Right lobe of liver (tissue), 6 donors: ENCODE measurements around the gene SPTB. TPM values are rescaled to one million over a fixed set of nuclear protein-coding genes. Genes with fewer than 3 reads are reported as not detected.

ENCODE experiments used
- ATAC-seq, 4 donors: fragments of 200-7000 bp; cut with Tn5 transposase; one replicate each; pipeline ENCODE4 v1.9.1; 2020; ENCODE audit warnings: mild to moderate bottlenecking in 4 of 4, moderate library complexity in 4 of 4
- DNase-seq, 3 donors: peaks; one replicate each; pipeline ENCODE4 v3.0.0-alpha.2; 2020
- H3K27ac ChIP-seq, 3 donors: fragments of 200-600 bp; one replicate each; pipeline ENCODE4 v1.8.0; 2022
- H3K27me3 ChIP-seq, 2 donors: fragments of 200-600 bp; one replicate each; pipeline ENCODE4 v1.8.0; 2022
- H3K36me3 ChIP-seq, 4 donors: fragments of 200-600 bp; sonication (generic) in 1 of 4; one replicate each; pipeline versions ENCODE4 v1.5.1 to v1.8.0; 2017 to 2022; ENCODE audit warnings: control low read depth in 1 of 4
- H3K4me1 ChIP-seq, 4 donors: fragments of 200-600 bp; sonication (generic) in 1 of 4; one replicate each; pipeline versions ENCODE4 v1.5.1 to v1.8.0; 2017 to 2022; ENCODE audit warnings: control low read depth in 1 of 4
- H3K4me3 ChIP-seq, 3 donors: fragments of 200-600 bp; one replicate each; pipeline ENCODE4 v1.8.0; 2022
- H3K9me3 ChIP-seq, 4 donors: fragments of 200-600 bp; sonication (generic) in 1 of 4; one replicate each; pipeline versions ENCODE4 v1.5.1 to v1.8.0; 2017 to 2022; ENCODE audit warnings: control low read depth in 1 of 4
- CTCF ChIP-seq, 4 donors: fragments of 200-600 bp in 3 of 4; fragments of 450-650 bp in 1 of 4; IDR thresholded peaks; one replicate each; pipeline versions ENCODE4 v1.5.1 to v1.8.0; 2016 to 2022; ENCODE audit warnings: antibody characterized with exemption in 4 of 4, mild to moderate bottlenecking in 2 of 4
- POLR2A ChIP-seq: fragments of 450-650 bp; IDR thresholded peaks from one replicate; pipeline ENCODE4 v1.6.1; 2017; ENCODE audit warnings: antibody characterized with exemption, mild to moderate bottlenecking
- WGBS: methylation state at CpG from one replicate; pipeline ENCODE4 v1.1.6; 2018; ENCODE audit warnings: low coverage, low lambda C conversion rate; ENCODE audit not compliant: insufficient coverage; ENCODE audit errors: missing lambda C conversion rate; 5-methylcytosine and 5-hydroxymethylcytosine counted together
- intact Hi-C, 2 donors: fragments of 100-400 bp; cut with DNase I; formaldehyde crosslinking; loops; one replicate each; pipeline versions ENCODE4 v1.11.2 to v1.14.1; 2022
- total RNA-seq, 6 experiments: library from RNA; depleted of rRNA in 2 of 6; stranded (reverse); fragments of >200 nt in 2 of 6; fragmentation: NEBNext Ultra II Directional in 3 of 6; extraction: Animal tissue kit (Norgen Biotek cat#: 25700) in 3 of 6; gene quantifications; one replicate each; pipeline versions ENCODE4 v1.1.0 to v1.2.4, GENCODE V29; 2016 to 2023
- donor health status: DM: no; HTN: yes; CAD: no.
- donor health status: DM: no; HTN: no; CAD: no.
- donor health status: DM: no; HTN: no; CAD: no.
- donor health status: DM: no; HTN: yes; CAD: no.
- donor health status: DM: no; HTN: yes; CAD: no.

The SPTB gene
- total RNA-seq, 6 experiments from 2014 or later, result 0.12 to 2.4 (median 0.72) TPM

- Histone ChIP-seq H3K4me1 (no peaks in the 10 kb centered on the region), H3K4me3 (no peak overlapping the region), H3K27me3 (no peaks in the 10 kb centered on the region), H3K36me3 (no peaks in the 10 kb centered on the region), H3K27ac (no peak overlapping the region), H3K9me3 (no peaks in the 10 kb centered on the region)
- no peak for ATAC-seq
- no peak for TF ChIP-seq CTCF (IDR thresholded peaks at IDR 0.05)
- no peak for TF ChIP-seq POLR2A
- 80% methylated on average over 1 of the region's 5 CpGs for WGBS
- intact Hi-C loops, result loop anchor here in 1 of 2 donors (5.0 kb wide), 1 partner anchor 84 kb away; no protein-coding TSS in a partner anchor
- peak in 1 of 3 donors; percentile 17 for DNase-seq
Observed at GRCh38 chr14:64756712-64757111, 123.0 kb downstream of the SPTB start.

- ATAC-seq (peak in 1 of 4 donors; percentile 4), DNase-seq (no peak)
- no peaks in the 10 kb centered on the region for H3K9me3 ChIP-seq
- no peaks in the 10 kb centered on the region for H3K4me1 ChIP-seq
- no peak overlapping the region for H3K27ac ChIP-seq
- WGBS, result 50% methylated on average over 5 of the region's 9 CpGs
- H3K27me3 ChIP-seq, result no peaks in the 10 kb centered on the region
- no peak for TF ChIP-seq CTCF (IDR thresholded peaks at IDR 0.05)
- intact Hi-C loops, result loop anchor here in 1 of 2 donors (5.0 kb wide), 1 partner anchor 84 kb away; no protein-coding TSS in a partner anchor
- H3K36me3 ChIP-seq, result no peaks in the 10 kb centered on the region
- H3K4me3 ChIP-seq, result no peak overlapping the region
Observed at GRCh38 chr14:64755781-64756221, 123.9 kb downstream of the SPTB start.

GRCh38 chr14:64754685-64755084 is 125.0 kb downstream of the SPTB start:
- H3K4me3 ChIP-seq, result no peak overlapping the region
- H3K27me3 ChIP-seq, result no peaks in the 10 kb centered on the region
- H3K27ac ChIP-seq, result no peak overlapping the region
- no peaks in the 10 kb centered on the region for H3K36me3 ChIP-seq
- ATAC-seq (peak in 1 of 4 donors; percentile 14), DNase-seq (no peak)
- no peak for TF ChIP-seq CTCF (IDR thresholded peaks at IDR 0.05)
- no peaks in the 10 kb centered on the region for H3K4me1 ChIP-seq
- no peaks in the 10 kb centered on the region for H3K9me3 ChIP-seq
- WGBS, result 80% methylated on average over 2 of the region's 5 CpGs
- intact Hi-C loops, result loop anchor here in 1 of 2 donors (5.0 kb wide), 1 partner anchor 82 kb away; no protein-coding TSS in a partner anchor

- Histone ChIP-seq H3K27ac (no peak overlapping the region), H3K9me3 (no peaks in the 10 kb centered on the region), H3K4me1 (no peaks in the 10 kb centered on the region), H3K27me3 (no peaks in the 10 kb centered on the region), H3K4me3 (no peak overlapping the region), H3K36me3 (no peaks in the 10 kb centered on the region)
- intact Hi-C loops, result no loop called here
- TF ChIP-seq CTCF (IDR thresholded peaks at IDR 0.05) (no peak), POLR2A (no peak)
- ATAC-seq (no peak), DNase-seq (no peak)
- 84% methylated on average over 3 of the region's 4 CpGs for WGBS
Observed at GRCh38 chr14:64753999-64754398, 125.7 kb downstream of the SPTB start.

- intact Hi-C loops, result no loop called here
- Histone ChIP-seq H3K4me1 (no peaks in the 10 kb centered on the region), H3K9me3 (no peaks in the 10 kb centered on the region), H3K36me3 (no peaks in the 10 kb centered on the region), H3K27ac (no peak overlapping the region), H3K4me3 (no peak overlapping the region), H3K27me3 (no peaks in the 10 kb centered on the region)
- DNase-seq, result no peak
- WGBS, result no CpG with 5 or more reads among the region's 13 CpGs
- TF ChIP-seq CTCF (IDR thresholded peaks at IDR 0.05), result no peak
- no peak for TF ChIP-seq POLR2A
- ATAC-seq, result no peak
Observed at GRCh38 chr14:64753374-64753773, 126.3 kb downstream of the SPTB start.
